Esophagus muscularis mucosa (tissue), 4 donors: ENCODE measurements around the gene CST7. TPM values are rescaled to one million over a fixed set of nuclear protein-coding genes. Genes with fewer than 3 reads are reported as not detected.
"Not testable (repeated sequence)": the region's sequence is repeated elsewhere in the genome, so short reads cannot be mapped to it uniquely, and the experiment has no call there.

ENCODE experiments used
- DNase-seq: peaks from one replicate; pipeline ENCODE4 v3.0.0-alpha.2; 2017; ENCODE audit errors: extremely low spot score
- H3K27ac ChIP-seq, 4 donors: fragments of 200-600 bp; sonication (generic); replicated peaks in 1 of 4; 1 replicate in 3 of 4; 2 replicates in 1 of 4; pipeline ENCODE4 v1.5.1; 2016 to 2019; ENCODE audit warnings: mild to moderate bottlenecking in 1 of 4
- H3K27me3 ChIP-seq, 4 donors: fragments of 200-600 bp; sonication (generic); one replicate each; pipeline versions ENCODE4 v1.5.1 to v1.6.0; 2016 to 2019
- H3K36me3 ChIP-seq, 4 donors: fragments of 200-600 bp; sonication (generic); one replicate each; pipeline ENCODE4 v1.5.1; 2016 to 2019
- H3K4me1 ChIP-seq, 4 donors: fragments of 200-600 bp; sonication (generic); one replicate each; pipeline ENCODE4 v1.5.1; 2016 to 2019
- H3K4me3 ChIP-seq, 4 donors: fragments of 200-600 bp; sonication (generic); 1 replicate in 2 of 4; 2 replicates in 2 of 4; pipeline ENCODE4 v1.5.1; 2016 to 2019; ENCODE audit warnings: mild to moderate bottlenecking in 4 of 4, moderate library complexity in 1 of 4
- H3K9me3 ChIP-seq, 4 donors: fragments of 200-600 bp; sonication (generic); 1 replicate in 3 of 4; 2 replicates in 1 of 4; pipeline ENCODE4 v1.5.1; 2016 to 2019
- EP300 ChIP-seq: sonication (generic); formaldehyde crosslinking; IDR thresholded peaks from one replicate; pipeline ENCODE4 v1.6.1; 2017; ENCODE audit warnings: antibody characterized with exemption
- POLR2A ChIP-seq: fragments of 450-650 bp; IDR thresholded peaks from one replicate; pipeline ENCODE4 v1.6.1; 2017; ENCODE audit warnings: antibody characterized with exemption, moderate library complexity, mild to moderate bottlenecking, low read depth
- POLR2AphosphoS5 ChIP-seq, 2 donors: sonication (generic); formaldehyde crosslinking; IDR thresholded peaks; one replicate each; pipeline ENCODE4 v1.6.1; 2017; ENCODE audit warnings: antibody characterized with exemption in 2 of 2
- WGBS: methylation state at CpG from one replicate; pipeline ENCODE4 v1.1.5; 2018; 5-methylcytosine and 5-hydroxymethylcytosine counted together
- intact Hi-C: fragments of 100-400 bp; cut with DNase I; formaldehyde crosslinking; loops from one replicate; pipeline ENCODE4 v1.15.1; 2023
- total RNA-seq, 4 donors: library from RNA; depleted of rRNA; stranded (reverse); fragments of >200 nt; gene quantifications; one replicate each; pipeline versions ENCODE4 v1.1.0 to v1.2.1, GENCODE V29; 2016
- TF ChIP-seq, protein P1 (sequence below), 3 experiments: fragments of 200-600 bp in 2 of 3; fragments of 450-650 bp in 1 of 3; sonication (generic) in 2 of 3; IDR thresholded peaks; one replicate each; pipeline ENCODE4 v1.5.1; 2017 to 2019; ENCODE audit warnings: antibody characterized with exemption in 3 of 3, mild to moderate bottlenecking in 2 of 3, moderate library complexity in 1 of 3

The CST7 gene
- total RNA-seq, 4 donors from 2014 or later, result 1.2 to 13.8 (median 1.5) TPM; not detected in 1

DNA sequence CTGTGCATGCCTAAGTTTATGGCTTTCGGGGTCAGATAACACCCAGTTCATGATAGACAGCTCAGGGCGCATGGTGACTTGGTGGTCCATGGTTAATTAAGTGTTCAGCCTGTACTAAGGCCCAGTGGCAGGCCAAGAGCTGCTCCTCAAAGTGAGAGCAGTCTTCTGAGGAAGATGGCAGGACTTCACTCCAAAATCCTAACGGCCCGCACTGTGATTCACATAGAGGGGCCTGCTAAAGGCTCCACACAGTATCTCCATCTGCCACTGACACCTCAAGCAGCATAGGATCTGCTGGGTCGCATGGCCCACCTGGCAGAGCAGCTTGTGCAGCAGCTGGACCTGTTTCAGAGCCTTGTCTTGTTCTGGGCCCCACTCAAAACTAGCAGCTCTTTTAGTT, 10.6 kb upstream of the CST7 start:
- H3K9me3 ChIP-seq, result peaks cover 0 to 13% (median 0%) of the 10 kb centered on the region in 4 donors
- intact Hi-C loops, result no loop called here
- WGBS, result 83% methylated on average over 4 of the region's 5 CpGs
- DNase-seq, result no peak
- H3K27me3 ChIP-seq, result no peaks in the 10 kb centered on the region
- H3K27ac ChIP-seq, result no peak overlapping the region
- no peaks in the 10 kb centered on the region for H3K4me1 ChIP-seq
- no peak overlapping the region for H3K4me3 ChIP-seq
- no peaks in the 10 kb centered on the region for H3K36me3 ChIP-seq
- TF ChIP-seq, protein P1, sequence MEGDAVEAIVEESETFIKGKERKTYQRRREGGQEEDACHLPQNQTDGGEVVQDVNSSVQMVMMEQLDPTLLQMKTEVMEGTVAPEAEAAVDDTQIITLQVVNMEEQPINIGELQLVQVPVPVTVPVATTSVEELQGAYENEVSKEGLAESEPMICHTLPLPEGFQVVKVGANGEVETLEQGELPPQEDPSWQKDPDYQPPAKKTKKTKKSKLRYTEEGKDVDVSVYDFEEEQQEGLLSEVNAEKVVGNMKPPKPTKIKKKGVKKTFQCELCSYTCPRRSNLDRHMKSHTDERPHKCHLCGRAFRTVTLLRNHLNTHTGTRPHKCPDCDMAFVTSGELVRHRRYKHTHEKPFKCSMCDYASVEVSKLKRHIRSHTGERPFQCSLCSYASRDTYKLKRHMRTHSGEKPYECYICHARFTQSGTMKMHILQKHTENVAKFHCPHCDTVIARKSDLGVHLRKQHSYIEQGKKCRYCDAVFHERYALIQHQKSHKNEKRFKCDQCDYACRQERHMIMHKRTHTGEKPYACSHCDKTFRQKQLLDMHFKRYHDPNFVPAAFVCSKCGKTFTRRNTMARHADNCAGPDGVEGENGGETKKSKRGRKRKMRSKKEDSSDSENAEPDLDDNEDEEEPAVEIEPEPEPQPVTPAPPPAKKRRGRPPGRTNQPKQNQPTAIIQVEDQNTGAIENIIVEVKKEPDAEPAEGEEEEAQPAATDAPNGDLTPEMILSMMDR (IDR thresholded peaks at IDR 0.05), result no peak
- TF ChIP-seq POLR2A, result no peak
- no peak for TF ChIP-seq EP300
- no peak for TF ChIP-seq POLR2AphosphoS5 (IDR thresholded peaks at IDR 0.05)

DNA sequence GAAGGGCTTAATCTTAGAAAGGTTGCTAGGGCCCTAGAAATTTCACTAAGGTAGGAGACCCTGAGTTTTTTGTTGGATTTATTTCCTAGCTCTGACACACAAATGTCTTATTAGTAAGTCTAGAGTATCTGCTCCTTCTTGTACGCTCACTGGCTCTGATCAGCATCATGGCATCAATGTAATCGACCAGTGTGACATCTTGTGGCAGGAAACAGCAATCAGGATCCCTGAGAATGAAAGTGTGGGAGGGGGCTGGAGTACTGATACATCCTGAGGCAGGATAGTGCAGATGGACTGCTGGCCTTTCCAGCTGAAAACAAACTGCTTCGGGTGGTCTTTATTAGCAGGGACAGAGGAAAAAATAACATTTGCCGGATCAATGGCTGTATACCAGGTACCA, 10.0 kb upstream of the CST7 start:
- WGBS, result 56% methylated on average over 4 of the region's 4 CpGs
- H3K36me3 ChIP-seq, result no peaks in the 10 kb centered on the region

DNA sequence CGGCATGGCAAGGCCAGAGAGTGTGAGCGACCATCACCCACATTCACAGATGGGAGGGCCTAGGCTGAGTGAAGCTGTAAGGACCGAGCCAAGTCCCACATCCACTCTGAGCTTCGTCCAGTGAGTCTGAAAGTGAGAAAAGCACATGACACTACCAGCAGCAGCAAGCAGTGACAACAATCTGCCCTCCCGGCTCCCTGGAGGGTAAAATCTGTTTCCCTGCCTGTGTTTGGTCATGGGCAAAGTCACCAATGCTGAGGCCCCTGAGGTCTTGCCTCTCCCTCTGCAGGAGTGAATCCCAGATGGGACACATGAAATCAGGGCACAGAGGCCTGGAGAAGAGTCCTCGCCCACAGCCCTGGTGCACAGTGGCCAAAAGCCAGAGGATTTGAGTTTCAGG, 6.4 kb upstream of the CST7 start:
- no peaks in the 10 kb centered on the region for H3K27me3 ChIP-seq
- H3K36me3 ChIP-seq, result no peaks in the 10 kb centered on the region
- peaks cover 0 to 23% (median 5%) of the 10 kb centered on the region in 4 donors for H3K9me3 ChIP-seq
- H3K4me1 ChIP-seq, result no peaks in the 10 kb centered on the region
- TF ChIP-seq, protein P1 (IDR thresholded peaks at IDR 0.05), result no peak
- TF ChIP-seq POLR2A, result no peak
- WGBS, result 93% methylated on average over 3 of the region's 6 CpGs
- H3K27ac ChIP-seq, result no peak overlapping the region
- DNase-seq, result no peak
- H3K4me3 ChIP-seq, result no peak overlapping the region
- intact Hi-C loops, result no loop called here

More for the DNA sequence above, 10.0 kb upstream of the CST7 start:
- H3K4me1 ChIP-seq, result no peaks in the 10 kb centered on the region
- H3K27ac ChIP-seq, result no peak overlapping the region
- TF ChIP-seq, protein P1 (IDR thresholded peaks at IDR 0.05), result no peak
- TF ChIP-seq POLR2A (no peak), EP300 (no peak), POLR2AphosphoS5 (IDR thresholded peaks at IDR 0.05) (no peak)
- H3K9me3 ChIP-seq, result peaks cover 0 to 13% (median 0%) of the 10 kb centered on the region in 4 donors
- DNase-seq, result no peak
- intact Hi-C loops, result no loop called here
- H3K27me3 ChIP-seq, result no peaks in the 10 kb centered on the region
- no peak overlapping the region for H3K4me3 ChIP-seq

DNA sequence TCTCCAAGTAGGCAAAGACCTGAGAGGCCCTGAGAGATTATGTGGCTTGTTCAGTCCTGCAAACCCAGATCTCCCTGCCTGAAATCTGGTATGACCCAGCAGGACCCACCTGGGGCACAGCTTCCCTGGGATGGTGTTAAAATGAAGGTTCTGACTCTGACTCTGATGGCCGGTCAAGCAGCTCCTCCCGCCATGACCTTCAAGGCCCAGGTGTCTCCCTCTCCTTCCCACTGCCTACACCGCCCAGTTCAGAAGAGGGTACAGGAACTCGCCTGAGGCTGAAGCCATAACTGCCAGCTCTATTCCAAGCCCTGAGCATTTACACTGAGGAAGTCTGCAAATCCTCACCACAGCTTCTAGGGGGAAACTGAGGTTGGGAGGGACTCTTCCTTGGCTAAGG, 5.9 kb upstream of the CST7 start:
- no peaks in the 10 kb centered on the region for H3K27me3 ChIP-seq
- peaks cover 0 to 23% (median 5%) of the 10 kb centered on the region in 4 donors for H3K9me3 ChIP-seq
- DNase-seq, result no peak

DNA sequence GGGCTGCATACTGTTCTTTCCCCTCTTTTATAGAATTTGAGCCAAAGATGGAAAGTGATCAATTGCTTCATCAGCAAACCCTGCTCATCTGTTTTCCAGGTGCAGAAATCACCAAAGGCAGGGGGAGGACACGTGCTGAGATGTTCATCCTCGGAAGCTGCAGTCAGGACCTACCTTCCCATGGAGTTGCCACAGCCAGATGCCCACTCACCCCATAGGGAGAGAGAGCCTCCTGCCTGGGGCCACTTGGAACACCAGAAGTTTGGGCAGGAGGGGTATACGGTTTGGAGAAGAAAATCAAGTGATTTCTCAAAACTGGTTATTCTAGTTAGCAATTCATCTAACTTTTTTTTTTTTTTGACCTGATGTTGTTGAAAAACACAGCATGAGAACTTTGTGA, 5.3 kb upstream of the CST7 start:
- DNase-seq, result no peak
- no peak overlapping the region for H3K4me3 ChIP-seq
- H3K4me1 ChIP-seq, result no peaks in the 10 kb centered on the region
- 61% methylated on average over 3 of the region's 3 CpGs for WGBS
- H3K27ac ChIP-seq, result no peak overlapping the region
- no peaks in the 10 kb centered on the region for H3K36me3 ChIP-seq
- no peak for TF ChIP-seq EP300
- no peaks in the 10 kb centered on the region for H3K27me3 ChIP-seq
- intact Hi-C loops, result no loop called here
- H3K9me3 ChIP-seq, result peaks cover 0 to 23% (median 5%) of the 10 kb centered on the region in 4 donors

More for the DNA sequence above, 5.9 kb upstream of the CST7 start:
- no peak overlapping the region for H3K4me3 ChIP-seq
- WGBS, result 93% methylated on average over 4 of the region's 4 CpGs
- H3K36me3 ChIP-seq, result no peaks in the 10 kb centered on the region
- H3K4me1 ChIP-seq, result no peaks in the 10 kb centered on the region
- TF ChIP-seq, protein P1 (IDR thresholded peaks at IDR 0.05), result no peak
- no peak for TF ChIP-seq POLR2AphosphoS5 (IDR thresholded peaks at IDR 0.05)
- no peak for TF ChIP-seq EP300
- TF ChIP-seq POLR2A, result no peak
- H3K27ac ChIP-seq, result no peak overlapping the region
- intact Hi-C loops, result no loop called here

DNA sequence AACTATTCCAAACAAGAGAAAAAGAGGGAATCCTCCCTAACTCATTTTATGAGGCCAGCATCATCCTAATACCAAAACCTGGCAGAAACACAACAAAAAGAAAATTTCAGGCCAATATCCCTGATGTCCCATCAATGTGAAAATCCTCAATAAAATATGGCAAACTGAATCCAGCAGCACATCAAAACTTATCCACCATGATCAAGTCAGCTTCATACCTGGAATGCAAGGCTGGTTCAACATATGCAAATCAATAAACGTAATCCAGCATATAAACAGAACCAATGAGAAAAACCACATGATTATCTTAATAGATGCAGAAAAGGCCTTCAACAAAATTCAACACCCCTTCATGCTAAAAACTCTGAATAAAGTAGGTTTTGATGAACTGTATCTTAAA, 2.7 kb upstream of the CST7 start:
- H3K27ac ChIP-seq, H3K4me1 ChIP-seq, H3K36me3 ChIP-seq, H3K4me3 ChIP-seq, intact Hi-C loops, DNase-seq: not testable (repeated sequence)
- 77% methylated on average over 1 of the region's 1 CpG for WGBS
- Histone ChIP-seq H3K9me3 (peaks cover 0 to 17% (median 5%) of the 10 kb centered on the region in 4 donors), H3K27me3 (peaks cover 0 to 25% (median 0%) of the 10 kb centered on the region in 4 donors)

DNA sequence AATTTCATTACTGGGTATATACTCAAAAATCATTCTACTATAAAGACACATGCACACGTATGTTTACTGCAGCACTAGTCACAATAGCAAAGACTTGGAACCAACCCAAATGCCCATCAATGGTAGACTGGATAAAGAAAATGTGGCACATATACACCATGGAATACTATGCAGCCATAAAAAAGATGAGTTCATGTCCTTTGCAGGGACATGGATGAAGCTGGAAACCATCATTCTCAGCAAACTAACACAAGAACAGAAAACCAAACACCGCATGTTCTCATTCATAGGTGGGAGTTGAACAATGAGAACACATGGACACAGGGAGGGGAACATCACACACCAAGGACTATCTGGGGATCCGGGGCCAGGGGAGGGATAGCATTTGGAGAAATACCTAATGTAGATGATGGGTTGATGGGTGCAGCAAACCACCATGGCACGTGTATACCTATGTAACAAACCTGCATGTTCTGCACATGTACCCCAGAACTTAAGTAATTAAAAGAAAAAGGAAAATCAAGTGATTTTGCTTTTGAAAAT, 602 bp upstream of the CST7 start:
- intact Hi-C loops, H3K4me3 ChIP-seq, H3K36me3 ChIP-seq, H3K27ac ChIP-seq, H3K4me1 ChIP-seq, DNase-seq: not testable (repeated sequence)
- Histone ChIP-seq H3K9me3 (peaks cover 0 to 16% (median 5%) of the 10 kb centered on the region in 4 donors), H3K27me3 (peaks cover 0 to 30% (median 0%) of the 10 kb centered on the region in 4 donors)
- 57% methylated on average over 4 of the region's 4 CpGs for WGBS
